ENCODE data around the gene CCDC57. TPM values are rescaled to one million over a fixed set of nuclear protein-coding genes. Genes with fewer than 3 reads are reported as not detected.

Gene CCDC57
- total RNA-seq, 1 donor from 2014 or later, result 7.9 TPM

DNA sequence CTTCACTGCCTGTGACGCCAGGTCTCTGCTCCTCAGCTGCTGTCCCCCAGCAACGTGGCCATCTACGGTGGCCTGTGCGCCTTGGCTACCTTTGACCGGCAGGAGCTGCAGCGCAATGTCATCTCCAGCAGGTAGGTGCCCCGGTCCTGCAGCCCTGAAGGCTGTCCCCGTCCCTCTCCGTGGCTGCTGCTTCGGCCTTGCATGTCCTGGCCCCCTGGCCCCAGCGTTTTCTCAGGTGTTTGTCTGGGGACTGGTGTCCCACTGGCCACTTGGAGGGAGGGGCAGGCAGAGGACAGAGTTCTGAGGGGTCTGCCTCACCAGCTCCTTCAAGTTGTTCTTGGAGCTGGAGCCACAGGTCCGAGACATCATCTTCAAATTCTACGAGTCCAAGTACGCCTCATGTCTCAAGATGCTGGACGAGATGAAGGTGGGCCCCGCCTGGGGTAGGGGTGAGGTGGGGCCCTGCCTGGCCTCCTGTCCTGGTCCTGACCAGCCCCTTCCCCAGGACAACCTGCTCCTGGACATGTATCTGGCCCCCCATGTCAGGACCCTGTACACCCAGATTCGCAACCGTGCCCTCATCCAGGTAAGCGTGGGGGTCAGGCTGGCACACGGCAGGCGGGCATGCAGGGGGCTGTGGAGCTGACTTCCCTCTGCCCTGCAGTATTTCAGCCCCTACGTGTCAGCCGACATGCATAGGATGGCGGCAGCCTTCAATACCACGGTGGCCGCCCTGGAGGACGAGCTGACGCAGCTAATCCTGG lies 156.5 kb downstream of the CCDC57 start:
- intact Hi-C loops (cut with DNase I), result no loop called here
- DNase-seq (ENCODE audit: missing footprints), result peak; percentile 54
- ATAC-seq, result no peak

DNA sequence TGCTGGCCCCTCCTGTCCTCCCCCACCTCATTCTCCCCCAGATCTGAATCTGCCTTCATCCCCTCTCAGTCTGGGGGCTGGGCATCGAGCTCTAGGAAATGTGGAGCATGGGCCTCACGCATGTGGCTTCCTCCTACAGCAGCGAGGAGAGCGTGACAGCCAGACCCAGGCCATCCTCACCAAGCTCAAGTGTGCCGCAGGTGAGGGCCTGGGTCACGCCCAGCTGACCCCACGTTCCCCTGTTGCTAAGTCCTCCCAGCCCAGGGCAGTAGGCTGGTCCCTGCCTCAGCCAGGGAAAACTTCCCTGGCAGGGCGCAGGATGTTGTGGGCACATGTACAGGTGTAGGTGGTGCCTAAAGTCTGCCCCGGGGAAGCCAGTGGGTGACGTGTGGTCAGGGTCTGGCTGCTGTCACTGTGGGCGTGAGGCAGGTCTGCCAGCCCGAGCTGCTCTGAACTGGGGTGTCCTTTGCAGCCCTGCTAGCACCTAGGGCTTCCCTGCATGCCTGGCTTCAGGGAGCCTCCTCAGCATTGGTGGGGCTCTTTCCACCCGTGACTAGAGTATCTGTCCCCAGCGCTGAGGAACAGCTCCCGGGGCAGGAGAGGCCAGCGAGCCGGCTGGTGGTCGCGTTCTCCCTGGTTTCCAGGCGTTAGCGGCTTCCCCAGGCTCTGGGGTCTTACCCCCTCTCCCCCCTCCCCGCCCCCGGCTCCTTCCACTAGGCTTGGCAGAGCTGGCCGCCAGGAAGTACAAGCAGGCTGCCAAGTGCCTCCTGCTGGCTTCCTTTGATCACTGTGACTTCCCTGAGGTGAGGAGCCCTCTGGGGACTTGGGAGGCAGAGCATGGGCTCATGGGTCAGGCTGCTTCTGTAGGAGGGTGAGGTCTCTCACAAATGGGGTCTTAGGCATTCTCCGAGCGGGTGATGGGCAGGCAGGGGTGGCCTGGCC lies 157.3 kb downstream of the CCDC57 start:
- ATAC-seq (no peak), DNase-seq (ENCODE audit: missing footprints) (peak; percentile 32)
- intact Hi-C loops (cut with DNase I), result no loop called here

DNA sequence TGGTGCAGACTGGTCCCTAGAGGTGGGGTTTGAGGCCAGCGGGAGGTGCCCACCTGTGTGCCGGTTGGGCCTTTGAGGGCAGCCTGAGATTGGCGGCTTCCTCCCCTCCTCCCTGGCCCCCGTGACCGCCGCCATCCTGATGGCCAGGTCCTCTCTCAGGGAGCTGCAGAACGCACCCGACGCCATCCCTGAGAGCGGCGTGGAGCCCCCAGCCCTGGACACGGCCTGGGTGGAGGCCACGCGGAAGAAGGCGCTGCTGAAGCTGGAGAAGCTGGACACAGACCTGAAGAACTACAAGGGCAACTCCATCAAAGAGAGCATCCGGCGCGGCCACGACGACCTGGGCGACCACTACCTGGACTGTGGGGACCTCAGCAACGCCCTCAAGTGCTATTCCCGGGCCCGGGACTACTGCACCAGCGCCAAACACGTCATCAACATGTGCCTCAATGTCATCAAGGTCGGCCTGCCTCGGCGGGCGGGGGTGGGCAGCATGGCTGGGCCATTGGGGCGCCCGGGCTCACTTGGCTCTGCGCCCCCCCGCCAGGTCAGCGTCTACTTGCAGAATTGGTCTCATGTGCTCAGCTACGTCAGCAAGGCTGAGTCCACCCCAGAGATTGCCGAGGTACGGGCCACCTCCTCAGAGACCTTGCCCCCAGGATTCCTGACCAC lies 158.2 kb downstream of the CCDC57 start:
- intact Hi-C loops (cut with DNase I), result no loop called here
- DNase-seq (ENCODE audit: missing footprints) (peak; percentile 40), ATAC-seq (no peak)

DNA sequence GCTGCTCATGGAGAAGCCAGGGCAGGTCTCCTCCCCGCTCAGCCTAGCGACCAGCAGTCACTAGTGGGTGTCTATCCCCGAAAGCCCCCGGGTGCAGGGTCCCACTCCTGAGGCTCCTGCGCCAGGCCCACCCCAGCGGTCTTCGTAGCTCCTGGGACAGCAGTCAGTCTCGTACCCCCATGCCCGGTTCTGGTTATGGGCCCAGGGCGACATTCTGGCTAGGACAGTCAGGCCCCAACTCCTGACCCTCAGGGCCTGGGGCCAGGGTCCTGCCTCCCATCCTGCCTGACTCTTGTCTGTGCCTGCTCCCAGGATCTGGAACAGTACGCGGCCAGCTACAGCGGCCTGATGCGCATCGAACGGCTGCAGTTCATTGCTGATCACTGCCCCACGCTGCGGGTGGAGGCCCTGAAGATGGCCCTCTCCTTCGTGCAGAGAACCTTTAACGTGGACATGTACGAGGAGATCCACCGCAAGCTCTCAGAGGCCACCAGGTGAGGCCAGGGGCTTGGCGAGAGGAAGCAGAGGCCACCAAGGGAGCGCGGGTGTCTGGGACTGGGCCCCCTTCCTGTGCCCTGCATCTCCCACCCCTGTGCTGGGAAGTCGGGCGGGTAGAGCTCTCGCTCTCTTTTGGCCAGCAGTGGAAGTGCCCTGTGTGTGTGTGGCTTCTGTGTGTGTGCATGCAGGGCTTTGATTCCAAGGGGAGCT lies 158.9 kb downstream of the CCDC57 start:
- intact Hi-C loops (cut with DNase I), result no loop called here
- no peak for ATAC-seq
- DNase-seq (ENCODE audit: missing footprints), result peak; percentile 48

DNA sequence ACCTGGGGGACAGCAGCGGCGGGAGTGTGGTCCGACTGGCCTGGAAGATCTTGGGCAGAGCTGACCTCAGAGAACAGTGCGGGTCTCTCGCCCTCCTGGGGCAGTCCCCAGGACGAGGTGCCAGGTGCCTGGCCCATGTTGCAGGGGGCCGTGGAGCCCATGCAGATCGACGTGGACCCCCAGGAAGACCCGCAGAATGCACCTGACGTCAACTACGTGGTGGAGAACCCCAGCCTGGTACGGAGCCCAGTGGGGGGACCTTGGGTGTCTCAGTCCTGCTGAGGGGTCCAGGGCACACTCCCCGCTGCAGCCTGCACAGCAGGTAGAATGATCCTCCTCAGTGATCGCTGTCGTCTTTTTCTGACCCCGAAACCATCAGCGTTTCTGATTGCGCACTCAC lies 159.5 kb downstream of the CCDC57 start:
- ATAC-seq, result no peak
- DNase-seq (ENCODE audit: missing footprints), result peak; percentile 32
- intact Hi-C loops (cut with DNase I), result no loop called here

DNA sequence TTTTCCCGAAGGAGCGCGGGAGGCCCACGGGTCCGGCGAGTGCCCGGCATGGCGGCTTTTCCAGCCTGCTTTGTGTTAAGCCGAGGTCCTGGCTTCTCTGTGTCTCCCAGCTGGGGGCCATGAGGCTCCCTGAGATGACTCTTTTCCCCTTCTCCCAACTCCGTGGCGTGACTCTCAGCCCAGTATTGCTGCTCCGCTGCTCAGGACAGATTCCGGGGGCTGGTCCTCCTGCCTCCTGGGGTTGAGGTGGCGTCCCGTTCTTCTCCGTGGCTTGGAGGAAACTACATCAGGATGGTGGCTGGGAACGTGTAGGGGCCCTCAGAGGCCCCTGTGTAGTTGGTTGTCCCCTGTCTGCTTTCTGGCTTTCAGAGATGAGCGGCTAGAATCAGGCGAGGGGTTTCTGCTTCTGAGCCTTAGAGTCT lies 160.0 kb downstream of the CCDC57 start:
- DNase-seq (ENCODE audit: missing footprints), result no peak
- intact Hi-C loops (cut with DNase I), result no loop called here
- no peak for ATAC-seq

DNA sequence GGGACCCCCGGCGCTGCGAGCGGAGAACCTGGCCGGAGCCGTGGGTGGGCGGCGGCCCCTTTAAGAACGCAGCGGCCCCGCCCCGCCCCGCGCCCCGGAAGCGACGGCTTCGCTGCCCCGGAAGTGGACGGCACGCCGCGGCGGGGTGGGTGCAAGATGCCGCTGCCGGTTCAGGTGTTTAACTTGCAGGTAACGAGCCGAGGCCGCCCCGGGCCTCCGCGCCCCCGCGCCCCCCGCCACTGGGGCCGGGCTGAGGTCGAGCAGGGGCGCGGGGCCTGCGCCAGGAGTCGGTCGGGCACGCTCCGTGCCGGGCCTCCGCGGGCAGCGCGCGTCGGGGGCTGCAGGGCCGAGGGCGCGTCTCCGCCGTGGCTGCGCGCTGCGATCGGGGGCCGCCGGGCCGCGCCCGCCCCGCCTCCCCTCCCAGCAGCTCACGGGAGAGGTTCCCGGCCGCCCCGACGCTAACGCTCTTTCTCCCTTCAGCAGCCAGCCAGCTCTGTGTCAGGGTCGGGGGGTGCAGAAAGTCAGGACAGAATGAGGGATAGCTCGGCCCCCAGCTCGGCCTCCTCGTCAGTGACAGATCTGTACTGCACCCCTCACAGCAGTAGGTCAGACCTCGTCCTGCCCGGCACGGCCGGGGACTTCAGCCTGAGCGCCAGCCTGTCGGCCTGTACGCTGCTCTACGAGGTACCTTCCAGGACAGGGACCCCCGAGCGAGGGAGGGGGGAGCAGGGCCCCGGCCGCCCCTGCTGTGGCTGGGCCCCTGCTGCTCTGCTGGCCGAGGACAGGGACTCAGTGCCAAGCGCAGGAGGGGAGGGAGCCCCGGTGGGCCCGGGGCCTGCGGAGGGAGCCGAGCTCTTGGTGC lies 160.6 kb downstream of the CCDC57 start, which contains the start of the genes GPS1 and RFNG:
Gene GPS1, plus strand, starts transcription at position 123 of the 862 bp plus-strand sequence. Its CDS starts 34 bp downstream, at position 157.
Gene RFNG, minus strand, starts transcription at position 36 of the 862 bp plus-strand sequence. CDS start 45 bp downstream, outside the sequence.
- ATAC-seq (peak; percentile 65), DNase-seq (ENCODE audit: missing footprints) (peak; percentile 92)
- intact Hi-C loops (cut with DNase I), result no loop called here

Small RNAs within 50 kb of the gene (microRNA-seq; reads per million reads assigned to microRNA genes)
- gene MIR6787, result not detected

Other genes starting within 250 kb of the CCDC57 start
- 25.5 TPM for gene ASPSCR1, start 235.2 kb downstream of the CCDC57 start, total RNA-seq
- 30.5 TPM for gene CENPX, start 190.0 kb downstream of the CCDC57 start, total RNA-seq
- 5.3 TPM for gene LRRC45, start 189.5 kb downstream of the CCDC57 start, total RNA-seq
- 2.2 TPM for gene RAC3, start 181.2 kb downstream of the CCDC57 start, total RNA-seq
- 175 TPM for gene DCXR, start 175.1 kb downstream of the CCDC57 start, total RNA-seq
- gene RFNG, start 161.0 kb downstream of the CCDC57 start, total RNA-seq, result 19.3 TPM
- 80.9 TPM for gene GPS1, start 160.9 kb downstream of the CCDC57 start, total RNA-seq
- 59.3 TPM for gene DUS1L, start 147.0 kb downstream of the CCDC57 start, total RNA-seq
- gene FASN, start 114.6 kb downstream of the CCDC57 start, total RNA-seq, result 46.6 TPM
- 10.4 TPM for gene SLC16A3, start 16.2 kb upstream of the CCDC57 start, total RNA-seq
- 62.6 TPM for gene CSNK1D, start 60.9 kb upstream of the CCDC57 start, total RNA-seq
- 0.73 TPM for gene CD7, start 104.8 kb upstream of the CCDC57 start, total RNA-seq
- 4.9 TPM for gene SECTM1, start 120.9 kb upstream of the CCDC57 start, total RNA-seq
- not detected for gene TEX19, start 146.4 kb upstream of the CCDC57 start, total RNA-seq
- 0.76 TPM for gene UTS2R, start 158.9 kb upstream of the CCDC57 start, total RNA-seq
- gene HEXD, start 205.5 kb upstream of the CCDC57 start, total RNA-seq, result 14.4 TPM
- 23.5 TPM for gene OGFOD3, start 205.7 kb upstream of the CCDC57 start, total RNA-seq
- gene CYBC1, start 237.9 kb upstream of the CCDC57 start, total RNA-seq, result 29.4 TPM
- gene NARF, start 245.9 kb upstream of the CCDC57 start, total RNA-seq, result 72.7 TPM

Measured in Right ventricle myocardium inferior (tissue), 1 donor.